Hepatocyte (in vitro differentiated cells): ENCODE data around the gene RFTN1.

ENCODE experiments used
- CTCF ChIP-seq: fragments of 200-600 bp; sonication (generic); IDR thresholded peaks from 2 replicates; pipeline ENCODE4 v1.5.1; 2016; ENCODE audit warnings: antibody characterized with exemption, mild to moderate bottlenecking; ENCODE audit not compliant: poor library complexity
- EZH2 ChIP-seq: fragments of 200-600 bp; sonication (generic); IDR thresholded peaks from 2 replicates; pipeline ENCODE4 v1.6.1; 2016; ENCODE audit warnings: antibody characterized with exemption, mild to moderate bottlenecking, borderline replicate concordance
- EZH2phosphoT487 ChIP-seq: fragments of 200-600 bp; sonication (generic); IDR thresholded peaks from one replicate; pipeline ENCODE4 v1.6.1; 2018; ENCODE audit warnings: antibody characterized with exemption, mild to moderate bottlenecking, low read depth, moderate library complexity; ENCODE audit not compliant: unreplicated experiment, severe bottlenecking

- TF ChIP-seq CTCF (no peak), EZH2 (no peak), EZH2phosphoT487 (no peak)
These were observed 80.8 kb downstream of the RFTN1 start for GRCh38 chr3:16432714-16433113.
